HG03139 (cell line): ENCODE data around the gene ESPL1.

Experiments
- ATAC-seq: cut with Tn5 transposase; IDR thresholded peaks from one replicate; pipeline ENCODE4 v1.9.1; 2021; ENCODE audit not compliant: unreplicated experiment

The ESPL1 gene

GRCh38 chr12:53230108-53230845 is 37.8 kb upstream of the ESPL1 start:
- ATAC-seq: no peak

- no peak for ATAC-seq
Observed at GRCh38 chr12:53231671-53231920, 36.5 kb upstream of the ESPL1 start.

GRCh38 chr12:53231921-53232645 is 36.0 kb upstream of the ESPL1 start, which contains the start of gene RARG:
Gene RARG, minus strand, starts transcription at chr12:53232209. Its CDS starts 4,664 bp downstream, at chr12:53227545.
- ATAC-seq: no peak

GRCh38 chr12:53232646-53233461 is 35.2 kb upstream of the ESPL1 start:
- no peak for ATAC-seq

GRCh38 chr12:53233671-53234121 is 34.4 kb upstream of the ESPL1 start:
- ATAC-seq: no peak

- ATAC-seq: no peak
Observed at GRCh38 chr12:53234271-53234914, 33.7 kb upstream of the ESPL1 start.

- ATAC-seq: no peak
Observed at GRCh38 chr12:53235164-53235563, 32.9 kb upstream of the ESPL1 start.

- ATAC-seq: no peak
Observed at GRCh38 chr12:53235742-53236442, 32.2 kb upstream of the ESPL1 start.

- no peak for ATAC-seq
Observed at GRCh38 chr12:53236443-53237111, 31.5 kb upstream of the ESPL1 start.

GRCh38 chr12:53239643-53240258 is 28.3 kb upstream of the ESPL1 start:
- ATAC-seq: no peak

GRCh38 chr12:53241623-53242412 is 26.3 kb upstream of the ESPL1 start:
- no peak for ATAC-seq

GRCh38 chr12:53244337-53244736 is 23.8 kb upstream of the ESPL1 start:
- ATAC-seq: no peak

GRCh38 chr12:53245286-53245685 is 22.8 kb upstream of the ESPL1 start:
- ATAC-seq: no peak

GRCh38 chr12:53251477-53252348 is 16.4 kb upstream of the ESPL1 start:
- ATAC-seq: peak; percentile 69

GRCh38 chr12:53252349-53252916 is 15.7 kb upstream of the ESPL1 start:
- ATAC-seq: no peak

GRCh38 chr12:53253298-53253697 is 14.8 kb upstream of the ESPL1 start:
- no peak for ATAC-seq

GRCh38 chr12:53254816-53255545 is 13.1 kb upstream of the ESPL1 start:
- ATAC-seq: no peak
